H9 (cell line): ENCODE data around the gene UBAC1. TPM values are rescaled to one million over a fixed set of nuclear protein-coding genes. Genes with fewer than 3 reads are reported as not detected.
A peak's percentile ranks its signal among the peaks of the same experiment; 100 is the strongest.

Experiments
- DNase-seq: peaks from one replicate; pipeline ENCODE4 v3.0.0-alpha.2; 2017
- H2AFZ ChIP-seq: one replicate; pipeline ENCODE4 v1.6.1; 2013; ENCODE audit warnings: mild to moderate bottlenecking, low read length, control low read depth, moderate library complexity
- H2AK5ac ChIP-seq: 2 replicates; pipeline ENCODE4 v1.6.1; 2013; ENCODE audit warnings: low read length, control low read depth, mixed read lengths; ENCODE audit not compliant: insufficient read length
- H2BK120ac ChIP-seq: one replicate; pipeline ENCODE4 v1.6.1; 2013; ENCODE audit warnings: low read depth, mild to moderate bottlenecking, low read length, control low read depth, inconsistent platforms; ENCODE audit not compliant: poor library complexity, severe bottlenecking
- H2BK12ac ChIP-seq: 2 replicates; pipeline ENCODE4 v1.6.1; 2013; ENCODE audit warnings: low read length, control low read depth, mixed read lengths, low read depth; ENCODE audit not compliant: insufficient read length
- H2BK15ac ChIP-seq: 2 replicates; pipeline ENCODE4 v1.6.1; 2013; ENCODE audit warnings: low read depth, low read length, control low read depth
- H2BK20ac ChIP-seq: one replicate; pipeline ENCODE4 v1.6.1; 2013; ENCODE audit warnings: low read depth, mild to moderate bottlenecking, low read length, control low read depth, inconsistent platforms; ENCODE audit not compliant: poor library complexity, severe bottlenecking
- H2BK5ac ChIP-seq: 2 replicates; pipeline ENCODE4 v1.6.1; 2013; ENCODE audit warnings: low read length, control low read depth, mixed read lengths; ENCODE audit not compliant: insufficient read length
- H3K14ac ChIP-seq: 2 replicates; pipeline ENCODE4 v1.6.1; 2013; ENCODE audit warnings: low read length, control low read depth; ENCODE audit not compliant: insufficient read depth
- H3K18ac ChIP-seq: 2 replicates; pipeline ENCODE4 v1.6.1; 2013; ENCODE audit warnings: low read depth, mild to moderate bottlenecking, mixed read lengths, low read length, control low read depth; ENCODE audit not compliant: insufficient read length
- H3K23ac ChIP-seq: 2 replicates; pipeline ENCODE4 v1.6.1; 2013; ENCODE audit warnings: low read length, control low read depth, mixed read lengths, low read depth; ENCODE audit not compliant: insufficient read length
- H3K23me2 ChIP-seq: 2 replicates; pipeline ENCODE4 v1.6.1; 2013; ENCODE audit warnings: low read depth, mild to moderate bottlenecking, mixed read lengths, low read length, control low read depth; ENCODE audit not compliant: insufficient read length, poor library complexity, severe bottlenecking
- H3K27ac ChIP-seq: 2 replicates; pipeline ENCODE4 v1.5.1; 2013; ENCODE audit warnings: low read length, control low read depth, mixed read lengths, low read depth; ENCODE audit not compliant: insufficient read length
- H3K27me3 ChIP-seq: 2 replicates; pipeline ENCODE4 v1.6.1; 2013; ENCODE audit warnings: low read length, control low read depth, inconsistent platforms; ENCODE audit not compliant: insufficient read depth
- H3K4ac ChIP-seq: 2 replicates; pipeline ENCODE4 v1.6.1; 2013; ENCODE audit warnings: low read depth, mild to moderate bottlenecking, control low read depth, inconsistent platforms, low read length, moderate library complexity
- H3K4me1 ChIP-seq: 2 replicates; pipeline ENCODE4 v1.6.1; 2013; ENCODE audit warnings: low read length, control low read depth, inconsistent platforms; ENCODE audit not compliant: insufficient read depth
- H3K4me2 ChIP-seq: 2 replicates; pipeline ENCODE4 v1.6.1; 2013; ENCODE audit warnings: low read length, control low read depth, mixed read lengths; ENCODE audit not compliant: insufficient read length, insufficient read depth
- H3K56ac ChIP-seq: 2 replicates; pipeline ENCODE4 v1.6.1; 2013; ENCODE audit warnings: low read depth, mild to moderate bottlenecking, mixed read lengths, low read length, control low read depth; ENCODE audit not compliant: insufficient read length
- H3K79me1 ChIP-seq: 2 replicates; pipeline ENCODE4 v1.6.1; 2013; ENCODE audit warnings: low read depth, mild to moderate bottlenecking, moderate library complexity, low read length, control low read depth, inconsistent platforms; ENCODE audit not compliant: insufficient read depth, poor library complexity, severe bottlenecking
- H3K79me2 ChIP-seq: 2 replicates; pipeline ENCODE4 v1.6.1; 2013; ENCODE audit warnings: low read length, control low read depth, inconsistent platforms; ENCODE audit not compliant: insufficient read depth
- H3K9ac ChIP-seq: 2 replicates; pipeline ENCODE4 v1.6.1; 2013; ENCODE audit warnings: low read length, control low read depth, mixed read lengths; ENCODE audit not compliant: insufficient read length; ENCODE audit errors: extremely low read depth
- H3K9me3 ChIP-seq: one replicate; pipeline ENCODE4 v1.6.1; 2013; ENCODE audit warnings: low read depth, low read length, inconsistent platforms; ENCODE audit not compliant: control insufficient read depth
- H3T11ph ChIP-seq: one replicate; pipeline ENCODE4 v1.6.1; 2013; ENCODE audit warnings: mild to moderate bottlenecking, low read length, control low read depth, inconsistent platforms
- H4K20me1 ChIP-seq: one replicate; pipeline ENCODE4 v1.6.1; 2013; ENCODE audit not compliant: control insufficient read depth, insufficient read length, insufficient read depth
- H4K5ac ChIP-seq: 2 replicates; pipeline ENCODE4 v1.6.1; 2013; ENCODE audit warnings: low read depth, mild to moderate bottlenecking, mixed read lengths, low read length, control low read depth; ENCODE audit not compliant: insufficient read length
- H4K8ac ChIP-seq: replicated peaks from 2 replicates; pipeline ENCODE4 v1.6.1; 2013; ENCODE audit warnings: low read length, control low read depth, mixed read lengths, low read depth; ENCODE audit not compliant: insufficient read length
- H4K91ac ChIP-seq: 2 replicates; pipeline ENCODE4 v1.6.1; 2013; ENCODE audit warnings: low read depth, mild to moderate bottlenecking, moderate library complexity, mixed read lengths, low read length, control low read depth; ENCODE audit not compliant: insufficient read length
- H3K27ac Mint-ChIP-seq, 3 experiments: 2 replicates in 2 of 3; 3 replicates in 1 of 3; pipeline ENCODE4 v1.8.0; 2020 to 2021; ENCODE audit warnings: mixed read lengths in 3 of 3, mild to moderate bottlenecking in 1 of 3, moderate library complexity in 1 of 3
- H3K27me3 Mint-ChIP-seq: 2 replicates; pipeline ENCODE4 v1.8.0; 2021; ENCODE audit warnings: low read depth, mild to moderate bottlenecking, moderate library complexity, mixed read lengths
- H3K36me3 Mint-ChIP-seq, 3 experiments: 2 replicates in 2 of 3; 3 replicates in 1 of 3; pipeline ENCODE4 v1.8.0; 2020 to 2021; ENCODE audit warnings: low read depth in 3 of 3, mixed read lengths in 3 of 3; ENCODE audit not compliant: insufficient read depth in 1 of 3
- H3K4me1 Mint-ChIP-seq, 2 experiments: 2 replicates each; pipeline ENCODE4 v1.8.0; 2020; ENCODE audit warnings: mixed read lengths in 2 of 2
- H3K4me3 Mint-ChIP-seq, 2 experiments: 2 replicates in 1 of 2; 3 replicates in 1 of 2; pipeline ENCODE4 v1.8.0; 2020 to 2021; ENCODE audit warnings: mild to moderate bottlenecking in 2 of 2, mixed read lengths in 2 of 2, moderate library complexity in 1 of 2
- H3K9me3 Mint-ChIP-seq, 2 experiments: 2 replicates in 1 of 2; 3 replicates in 1 of 2; pipeline ENCODE4 v1.8.0; 2020; ENCODE audit warnings: mild to moderate bottlenecking in 2 of 2, mixed read lengths in 2 of 2, moderate library complexity in 1 of 2
- CTCF ChIP-seq: fragments of 200-600 bp; sonication (generic); conservative IDR thresholded peaks from 3 replicates; pipeline ENCODE4 v1.8.0; 2021; ENCODE audit warnings: antibody characterized with exemption, mild to moderate bottlenecking
- WGBS: extraction: QIAGEN DNeasy Blood & Tissue Kit; methylation state at CpG from one replicate; pipeline ENCODE4 v1.1.7; 2013; ENCODE audit warnings: missing lambda C conversion rate, low lambda C conversion rate, mixed read lengths; ENCODE audit not compliant: insufficient read length; ENCODE audit errors: extremely low coverage; 5-methylcytosine and 5-hydroxymethylcytosine counted together
- total RNA-seq: library from RNA; stranded (reverse); gene quantifications from 2 replicates; pipeline ENCODE4 v1.2.1, GENCODE V29; 2021

UBAC1 gene
- total RNA-seq, 1 experiment from 2014 or later = 47.5 TPM

GRCh38 chr9:135907006-135907430 lies 54.2 kb downstream of the UBAC1 start:
- no peaks in the 10 kb centered on the region for H3K9me3 ChIP-seq
- no peak overlapping the region for H3K23ac ChIP-seq
- peak overlapping the region; percentile 99 for H3K4me2 ChIP-seq
- H2BK12ac ChIP-seq = no peak overlapping the region
- no peak overlapping the region for H4K5ac ChIP-seq
- H3K27ac ChIP-seq = no peak overlapping the region
- WGBS = no CpG with 5 or more reads among the region's 69 CpGs
- Mint-ChIP-seq H3K4me3 (peak overlapping the region; percentile 54 to 59; a peak in 4 of 5 replicates), H3K27ac (no peak overlapping the region), H3K9me3 (peaks cover 6 to 25% of the 10 kb centered on the region in 2 experiments), H3K4me1 (peaks cover 39 to 50% of the 10 kb centered on the region in 2 experiments), H3K36me3 (peaks cover 37 to 54% (median 53%) of the 10 kb centered on the region in 3 experiments), H3K27me3 (peaks cover 13% of the 10 kb centered on the region)
- no peaks in the 10 kb centered on the region; the same call in 1 of the 2 replicates for H3K27me3 ChIP-seq
- no peak overlapping the region for H3K56ac ChIP-seq
- H3T11ph ChIP-seq = no peak overlapping the region
- H3K4me1 ChIP-seq = no peaks in the 10 kb centered on the region; the same call in 1 of the 2 replicates
- no peaks in the 10 kb centered on the region for H4K20me1 ChIP-seq
- no peak overlapping the region for H4K91ac ChIP-seq
- peak overlapping the region; percentile 87 for H3K14ac ChIP-seq
- peak overlapping the region; percentile 65 for H3K9ac ChIP-seq
- H3K18ac ChIP-seq = no peak overlapping the region
- no peak overlapping the region for H4K8ac ChIP-seq
- H2BK5ac ChIP-seq = no peak overlapping the region
- H2BK120ac ChIP-seq = no peak overlapping the region
- no peak for TF ChIP-seq CTCF
- H3K23me2 ChIP-seq = peaks cover 14% of the 10 kb centered on the region
- H2AK5ac ChIP-seq = no peak overlapping the region
- H3K79me2 ChIP-seq = peaks cover 44% of the 10 kb centered on the region; the same call in 1 of the 2 replicates
- H2BK15ac ChIP-seq = no peak overlapping the region
- H2BK20ac ChIP-seq = no peak overlapping the region
- H3K79me1 ChIP-seq = peaks cover 3% of the 10 kb centered on the region
- DNase-seq = no peak
- H3K4ac ChIP-seq = no peak overlapping the region
- H2AFZ ChIP-seq = no peak overlapping the region
